ENCODE data around the gene C4B. TPM values are rescaled to one million over a fixed set of nuclear protein-coding genes. Genes with fewer than 3 reads are reported as not detected.

C4B gene
- total and polyA plus RNA-seq, 9 of the 15 experiments (the other 6 are each of a cell fraction or from before 2014, with no cell fraction given), result 0.32 to 8.8 (median 5.4) TPM

DNA sequence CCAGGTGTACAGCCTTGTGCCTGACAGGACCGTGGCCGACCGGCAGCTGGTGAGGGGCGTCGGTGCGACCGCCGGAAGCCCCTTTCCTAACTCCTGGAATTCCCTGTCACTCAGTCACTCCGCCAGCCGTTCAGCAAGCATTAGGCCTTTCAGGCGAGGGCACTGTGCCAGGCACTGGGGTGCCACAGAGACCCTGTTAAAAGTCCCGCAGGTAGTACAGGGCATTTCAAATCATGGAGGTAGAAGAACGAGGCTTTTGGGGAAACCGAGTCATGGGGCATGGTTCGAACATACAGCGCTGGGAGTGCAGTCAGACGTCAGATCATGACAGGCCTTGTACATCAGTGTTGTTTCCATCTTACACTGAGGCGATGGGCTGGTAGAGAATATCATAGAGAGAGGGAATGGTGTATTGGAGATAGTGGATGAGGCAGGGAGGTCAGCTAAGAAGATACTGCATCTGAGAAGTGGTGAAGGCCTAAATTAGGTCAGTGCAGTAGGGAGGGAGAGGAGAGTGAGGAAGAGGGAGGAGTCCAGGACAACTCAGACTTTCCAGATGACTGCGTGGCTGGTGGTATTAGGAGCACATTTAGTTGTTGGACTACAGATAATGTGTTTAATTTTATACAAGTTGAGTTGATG lies 41.8 kb upstream of the C4B start (continued):
- TF ChIP-seq KDM1A (IDR thresholded peaks at IDR 0.05), result peak in 1 of 2 experiments; percentile 44; a peak in 1 of 4 replicates
- TF ChIP-seq ZNF41 (CRISPR knock-in tag; conservative IDR thresholded peaks at IDR 0.05), result no peak
- TF ChIP-seq ZNF583 (CRISPR knock-in tag; IDR thresholded peaks at IDR 0.05), result no peak
- TF ChIP-seq JUND (IDR thresholded peaks at IDR 0.05; ENCODE audit: borderline replicate concordance, low read depth, low read length), result peak; percentile 73
- TF ChIP-seq JUND (tag; IDR thresholded peaks at IDR 0.05; ENCODE audit: borderline replicate concordance, low read depth, low read length), result peak; percentile 88; the same call in 2 of the 3 replicates
- no peak for TF ChIP-seq HNRNPK (IDR thresholded peaks at IDR 0.05; ENCODE audit: low read depth, low read length, poor library complexity, severe bottlenecking)
- peak; percentile 47; the same call in 1 of the 2 replicates for TF ChIP-seq SMARCA4 (IDR thresholded peaks at IDR 0.05)
- no peak for TF ChIP-seq ZNF445 (CRISPR knock-in tag; IDR thresholded peaks at IDR 0.05; ENCODE audit: low read depth)
- no peak for TF ChIP-seq SRSF3 (IDR thresholded peaks at IDR 0.05; ENCODE audit: insufficient read depth, low read length)
- TF ChIP-seq YY1 (IDR thresholded peaks at IDR 0.05; ENCODE audit: borderline replicate concordance in 1 of 3, control insufficient read depth in 1 of 3, extremely low read depth in 1 of 3, insufficient read depth in 3 of 3, insufficient read length in 1 of 3, insufficient replicate concordance in 2 of 3, low read depth in 1 of 3, low read length in 2 of 3), result no peak
- no peak for TF ChIP-seq HEY1 (CRISPR knock-in tag; IDR thresholded peaks at IDR 0.05; ENCODE audit: borderline replicate concordance)
- TF ChIP-seq SIRT6 (IDR thresholded peaks at IDR 0.05; ENCODE audit: low read depth, low read length), result no peak
- TF ChIP-seq ZZZ3 (IDR thresholded peaks at IDR 0.05), result no peak
- TF ChIP-seq NR2C2 (CRISPR knock-in tag; IDR thresholded peaks at IDR 0.05), result no peak; the same call in none of the 2 replicates
- TF ChIP-seq NR2C2 (tag; IDR thresholded peaks at IDR 0.05), result 0 out of 2 replicates have a peak, but pooled peaks have one; percentile 72
- peak; percentile 18 for TF ChIP-seq HMGN3 (IDR thresholded peaks at IDR 0.05; ENCODE audit: borderline replicate concordance, extremely low read depth, insufficient read length, low read depth, low read length)
- peak; percentile 40; the same call in 1 of the 2 replicates for TF ChIP-seq MIER1 (IDR thresholded peaks at IDR 0.05; ENCODE audit: low read depth)
- TF ChIP-seq NR4A1 (CRISPR knock-in tag; IDR thresholded peaks at IDR 0.05), result no peak
- TF ChIP-seq NR4A1 (tag; IDR thresholded peaks at IDR 0.05), result peak; percentile 76; the same call in 1 of the 2 replicates
- TF ChIP-seq ZNF165 (CRISPR knock-in tag; IDR thresholded peaks at IDR 0.05; ENCODE audit: borderline replicate concordance), result no peak
- TF ChIP-seq, protein P1, sequence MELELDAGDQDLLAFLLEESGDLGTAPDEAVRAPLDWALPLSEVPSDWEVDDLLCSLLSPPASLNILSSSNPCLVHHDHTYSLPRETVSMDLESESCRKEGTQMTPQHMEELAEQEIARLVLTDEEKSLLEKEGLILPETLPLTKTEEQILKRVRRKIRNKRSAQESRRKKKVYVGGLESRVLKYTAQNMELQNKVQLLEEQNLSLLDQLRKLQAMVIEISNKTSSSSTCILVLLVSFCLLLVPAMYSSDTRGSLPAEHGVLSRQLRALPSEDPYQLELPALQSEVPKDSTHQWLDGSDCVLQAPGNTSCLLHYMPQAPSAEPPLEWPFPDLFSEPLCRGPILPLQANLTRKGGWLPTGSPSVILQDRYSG (tag; conservative IDR thresholded peaks at IDR 0.05; ENCODE audit: low read depth), result peak; percentile 84; the same call in 1 of the 2 replicates
- no peak; the same call in 1 of the 2 replicates for TF ChIP-seq TOE1 (IDR thresholded peaks at IDR 0.05; ENCODE audit: borderline replicate concordance)
- TF ChIP-seq TOE1 (CRISPR knock-in tag; IDR thresholded peaks at IDR 0.05; ENCODE audit: borderline replicate concordance, low read depth), result no peak
- peak; percentile 14 for TF ChIP-seq CHD4 (IDR thresholded peaks at IDR 0.05; ENCODE audit: insufficient read depth, insufficient replicate concordance, low read depth, low read length, poor library complexity, severe bottlenecking)

Data from K562 (cell line).